Measurements from ENCODE around the gene PCMTD2. TPM values are rescaled to one million over a fixed set of nuclear protein-coding genes. Genes with fewer than 3 reads are reported as not detected.

PCMTD2 gene
- polyA plus RNA-seq, 1 donor = 83.8 TPM

Other genes starting within 250 kb of the PCMTD2 start
- gene C20orf204, start 219.6 kb upstream of the PCMTD2 start, polyA plus RNA-seq = 1.2 TPM
- 5.3 TPM for gene SOX18, start 206.1 kb upstream of the PCMTD2 start, polyA plus RNA-seq
- 32.6 TPM for gene TCEA2, start 192.6 kb upstream of the PCMTD2 start, polyA plus RNA-seq
- 5.9 TPM for gene RGS19, start 176.2 kb upstream of the PCMTD2 start, polyA plus RNA-seq
- gene OPRL1, start 175.7 kb upstream of the PCMTD2 start, polyA plus RNA-seq = 0.81 TPM
- 0.19 TPM for gene LKAAEAR1, start 171.3 kb upstream of the PCMTD2 start, polyA plus RNA-seq
- not detected for gene NPBWR2, start 148.2 kb upstream of the PCMTD2 start, polyA plus RNA-seq
- gene MYT1, start 91.3 kb upstream of the PCMTD2 start, polyA plus RNA-seq = 2.6 TPM

Data from large intestine (tissue), 1 donor.